GM19043 (cell line): ENCODE data around the gene ADAMTS17.

Source experiments
- ATAC-seq: cut with Tn5 transposase; IDR thresholded peaks from one replicate; pipeline ENCODE4 v1.9.1; 2021; ENCODE audit warnings: low read depth; ENCODE audit not compliant: unreplicated experiment

The ADAMTS17 gene

GRCh38 chr15:100034191-100034590 lies 307.6 kb downstream of the ADAMTS17 start:
- no peak for ATAC-seq

- ATAC-seq = no peak
Measured at GRCh38 chr15:100033140-100033857, 308.5 kb downstream of the ADAMTS17 start.

DNA sequence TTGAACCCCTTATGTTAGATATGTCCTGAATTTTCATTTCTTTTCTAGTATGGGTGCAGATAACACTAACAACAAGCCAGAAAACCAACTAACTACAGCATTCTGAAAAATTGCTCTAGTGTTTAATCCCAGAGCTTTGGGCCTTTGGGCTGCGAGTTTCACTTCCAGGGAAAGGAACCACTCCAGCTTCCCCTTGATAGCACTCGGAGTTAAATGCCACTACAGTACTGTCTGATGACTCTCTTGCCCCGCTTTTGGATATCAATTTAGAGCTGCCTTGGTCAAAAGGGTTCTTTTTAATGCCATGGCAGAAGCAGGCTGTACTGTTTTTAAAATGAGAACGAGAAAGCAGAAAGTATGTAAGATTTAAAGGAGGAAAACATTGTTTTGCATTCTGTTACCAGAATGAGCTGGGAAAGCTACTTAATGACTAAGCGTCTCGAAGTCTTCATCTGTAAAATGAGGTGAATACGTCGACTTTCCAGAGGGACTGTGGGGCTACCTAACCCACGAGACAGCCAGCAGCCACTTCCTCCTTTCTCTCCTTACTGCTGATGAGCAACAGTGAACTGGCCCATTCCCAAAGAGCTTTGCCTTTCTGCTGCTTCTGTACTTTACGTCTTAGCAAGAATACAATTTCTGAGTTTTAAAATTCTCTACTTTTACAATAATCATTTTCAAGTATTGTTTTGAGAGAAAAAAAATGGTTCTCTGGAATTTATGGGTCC lies 309.3 kb downstream of the ADAMTS17 start:
- ATAC-seq = no peak

DNA sequence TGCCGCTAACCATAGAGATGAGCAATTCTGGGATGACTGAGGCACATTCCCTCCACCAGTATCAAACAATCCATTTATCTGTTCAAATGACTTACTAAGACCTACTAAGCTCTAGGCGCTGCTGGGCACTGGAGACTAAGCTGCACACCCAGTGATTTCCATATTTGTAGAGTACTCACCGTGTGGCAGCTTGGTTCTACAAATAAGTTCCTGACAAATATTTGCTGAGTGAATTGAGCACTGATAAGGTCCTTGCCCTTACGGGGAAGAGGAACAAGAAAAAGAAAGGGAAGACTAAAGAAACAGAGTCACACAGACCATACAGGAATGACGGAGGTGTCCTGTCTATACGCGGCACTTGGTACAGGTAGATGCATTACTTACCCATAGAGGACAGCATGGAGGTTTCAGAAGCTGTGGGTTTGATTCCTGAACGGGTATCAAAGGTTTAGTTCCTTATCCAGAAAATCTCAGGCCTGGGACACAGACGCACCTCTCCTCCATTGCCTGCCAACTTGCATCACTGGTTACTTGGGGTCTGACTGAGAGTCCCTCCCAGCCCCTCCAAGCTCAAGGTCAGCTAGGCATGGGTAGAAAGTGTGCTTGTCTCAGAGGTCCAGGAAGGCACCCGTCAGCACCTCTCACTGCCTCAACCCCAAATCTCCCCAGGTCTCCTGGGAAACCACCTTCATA lies 310.0 kb downstream of the ADAMTS17 start:
- ATAC-seq = no peak

GRCh38 chr15:100030586-100031229 lies 311.1 kb downstream of the ADAMTS17 start:
- no peak for ATAC-seq

DNA sequence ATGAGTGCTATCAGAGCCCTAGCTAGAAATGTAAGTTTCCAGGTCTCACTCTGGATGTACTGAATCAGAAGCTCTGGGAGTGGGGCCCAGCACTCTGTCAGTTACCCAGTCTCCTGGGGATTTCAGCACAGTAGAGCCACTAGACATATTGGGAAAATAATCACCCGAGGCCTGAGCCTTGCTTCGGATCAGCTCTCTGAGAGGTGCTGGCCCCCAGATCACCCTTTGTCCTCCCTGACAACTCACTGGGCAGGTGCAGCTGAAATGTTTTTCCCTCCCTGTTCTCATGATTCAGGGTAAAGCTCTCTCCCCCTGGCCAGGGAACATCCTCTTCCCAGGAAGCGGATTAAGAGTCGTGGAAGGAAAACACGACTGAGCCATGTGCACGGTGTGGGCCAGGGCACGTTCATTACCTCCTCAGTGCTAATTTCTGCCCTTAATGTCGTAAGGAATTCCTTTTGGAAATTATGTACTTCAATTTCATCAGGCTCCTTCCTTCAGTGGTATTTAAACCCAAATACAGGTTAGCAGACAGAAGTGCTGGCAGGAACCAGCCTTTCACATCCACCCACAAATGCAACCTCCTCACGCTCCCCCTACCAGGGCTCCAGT lies 311.8 kb downstream of the ADAMTS17 start:
- ATAC-seq = no peak

DNA sequence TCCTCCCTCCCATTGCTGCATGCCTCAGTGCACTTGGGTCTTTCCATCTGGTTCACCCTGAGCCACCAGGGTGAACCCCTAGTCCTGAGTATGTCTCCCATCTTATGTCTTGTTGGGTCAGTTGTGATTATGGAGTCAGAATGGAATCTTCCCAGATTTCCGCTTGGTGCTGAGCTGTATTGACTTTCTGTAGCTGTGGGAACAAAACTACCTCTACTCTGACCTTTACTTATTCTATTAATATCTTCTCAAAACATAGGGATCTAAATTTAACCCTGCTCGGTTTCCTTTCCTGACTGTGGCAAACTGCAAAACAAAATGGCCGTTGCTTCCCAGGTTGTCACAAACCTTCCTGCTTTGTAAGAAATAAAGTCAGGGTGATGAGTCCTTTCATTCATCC lies 312.7 kb downstream of the ADAMTS17 start:
- ATAC-seq = no peak

DNA sequence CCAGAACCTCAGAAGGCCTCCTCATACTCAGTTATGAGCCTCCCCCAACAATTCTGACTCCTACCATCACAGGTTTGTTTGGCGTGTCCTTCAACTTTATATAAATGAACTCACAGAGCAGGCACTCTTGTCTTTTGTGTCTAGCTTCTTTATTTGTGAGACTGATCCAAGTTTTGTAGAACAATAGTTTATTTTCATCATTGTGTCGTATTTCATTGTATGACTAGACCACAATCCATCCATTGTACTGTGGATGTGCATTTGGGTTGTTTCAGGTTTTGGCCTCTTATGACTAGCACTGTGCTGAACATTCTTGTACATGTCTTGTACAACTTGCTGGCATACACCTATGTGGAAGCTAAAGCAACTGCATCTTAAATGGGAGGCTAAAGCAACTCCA lies 315.7 kb downstream of the ADAMTS17 start:
- no peak for ATAC-seq

GRCh38 chr15:100022806-100023205 lies 319.0 kb downstream of the ADAMTS17 start:
- no peak for ATAC-seq

- ATAC-seq = no peak
Measured at GRCh38 chr15:100022391-100022790, 319.4 kb downstream of the ADAMTS17 start.

DNA sequence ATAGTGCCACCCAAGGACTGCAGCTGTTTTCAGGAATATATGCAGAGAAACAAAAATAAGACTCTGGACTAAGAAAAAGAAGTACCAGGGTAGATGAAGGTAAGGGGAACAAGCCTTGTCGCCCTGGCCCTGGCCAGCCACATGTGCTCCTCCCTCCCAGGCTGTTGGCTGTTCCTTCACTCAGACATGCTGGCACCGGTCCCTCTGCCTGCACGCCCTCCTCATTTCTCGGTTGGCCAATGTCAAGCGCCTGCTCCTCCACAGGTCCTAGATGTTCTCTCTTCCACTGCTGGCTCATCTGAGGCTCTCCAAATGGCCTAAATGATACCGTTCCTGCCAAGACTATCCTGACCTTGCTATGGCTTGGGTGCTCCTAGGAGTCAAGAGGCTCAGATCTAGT lies 320.1 kb downstream of the ADAMTS17 start:
- no peak for ATAC-seq

- ATAC-seq = no peak
Measured at GRCh38 chr15:100020614-100021013, 321.2 kb downstream of the ADAMTS17 start.

GRCh38 chr15:100020189-100020588 lies 321.6 kb downstream of the ADAMTS17 start:
- no peak for ATAC-seq

GRCh38 chr15:100019601-100020000 lies 322.2 kb downstream of the ADAMTS17 start:
- ATAC-seq = no peak

- ATAC-seq = no peak
Measured at GRCh38 chr15:100018191-100018590, 323.6 kb downstream of the ADAMTS17 start.

- ATAC-seq = no peak
Measured at GRCh38 chr15:100017140-100017539, 324.6 kb downstream of the ADAMTS17 start.

DNA sequence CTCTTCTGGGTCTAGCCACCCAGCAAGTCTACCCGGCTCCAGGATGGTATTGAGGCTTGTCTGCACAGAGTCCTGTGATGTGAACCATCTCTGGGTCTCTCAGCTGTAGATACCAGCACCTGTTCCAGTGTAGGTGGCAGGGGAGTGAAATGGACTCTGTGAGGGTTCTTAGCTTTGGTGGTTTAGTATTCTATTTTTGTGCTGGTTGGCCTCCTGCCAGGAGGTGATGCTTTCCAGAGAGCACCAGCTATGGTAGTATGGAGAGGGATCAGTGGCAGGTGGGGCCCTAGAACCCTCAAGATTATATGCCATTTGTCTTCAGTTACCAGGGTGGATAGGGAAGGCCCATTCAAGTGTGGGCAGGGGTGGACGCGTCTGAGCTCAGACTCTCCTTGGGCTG lies 325.1 kb downstream of the ADAMTS17 start:
- no peak for ATAC-seq

- ATAC-seq = no peak
Measured at GRCh38 chr15:100011235-100011634, 330.5 kb downstream of the ADAMTS17 start.

- ATAC-seq = no peak
Measured at GRCh38 chr15:100009372-100009771, 332.4 kb downstream of the ADAMTS17 start.

DNA sequence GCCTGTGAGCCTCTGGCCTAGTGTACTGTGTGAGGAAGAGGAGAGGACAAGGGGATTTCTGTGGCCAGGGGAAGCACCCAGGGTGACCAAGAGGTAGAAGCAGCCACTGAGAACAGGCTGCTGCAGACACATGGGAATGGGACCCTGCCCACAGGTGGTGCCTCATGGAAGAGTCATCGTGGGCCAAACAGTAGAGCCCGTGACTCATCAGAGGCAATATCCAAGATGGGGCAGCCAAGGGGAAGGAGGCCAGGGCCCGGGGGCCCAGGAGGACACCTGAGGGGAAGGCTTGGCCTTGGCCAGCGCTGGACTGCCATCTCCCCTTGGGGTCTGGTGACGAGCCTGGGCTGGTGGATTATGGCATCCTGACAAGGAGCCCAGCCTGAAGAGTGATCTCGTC lies 333.5 kb downstream of the ADAMTS17 start:
- ATAC-seq = no peak

- no peak for ATAC-seq
Measured at GRCh38 chr15:100007609-100008008, 334.2 kb downstream of the ADAMTS17 start.
